GM10847 (cell line): ENCODE results near the gene ISG20.

Source experiments
- POLR2A ChIP-seq: IDR thresholded peaks from 2 replicates; pipeline ENCODE4 v1.6.1; 2011; ENCODE audit not compliant: insufficient read length; ENCODE audit errors: extremely low read depth

ISG20 gene

GRCh38 chr15:88638626-88639372 is at the start of gene ISG20:
ISG20 (plus strand) TSS chr15:88639016; CDS start chr15:88639367, 351 bp downstream.
- TF ChIP-seq POLR2A: peak; percentile 96

DNA sequence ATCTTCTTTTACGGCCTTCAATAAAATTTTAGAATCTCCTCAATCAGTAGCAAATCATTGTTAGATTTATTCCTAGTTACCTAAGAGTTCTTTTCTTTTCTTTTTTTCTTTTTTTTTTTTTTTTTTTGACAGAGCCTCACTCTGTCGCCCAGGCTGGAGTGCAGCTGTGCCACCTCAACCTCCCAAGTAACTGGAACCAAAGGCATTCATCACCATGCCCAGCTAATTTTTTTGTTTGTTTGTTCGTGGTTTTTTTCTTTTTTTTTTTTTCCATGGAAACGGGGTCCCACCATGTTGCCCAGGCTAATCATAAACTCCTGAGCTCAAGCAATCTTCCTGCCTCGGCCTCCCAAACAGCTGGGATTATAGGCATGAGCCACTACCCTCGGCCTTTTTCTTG is 48.1 kb upstream of the ISG20 start:
- no peak for TF ChIP-seq POLR2A

GRCh38 chr15:88591384-88591783 is 47.4 kb upstream of the ISG20 start:
- TF ChIP-seq POLR2A: no peak

GRCh38 chr15:88603885-88604284 is 34.9 kb upstream of the ISG20 start:
- TF ChIP-seq POLR2A: no peak

- no peak for TF ChIP-seq POLR2A
Measured at GRCh38 chr15:88604381-88605188, 34.2 kb upstream of the ISG20 start.

GRCh38 chr15:88605189-88606069 is 33.4 kb upstream of the ISG20 start:
- no peak for TF ChIP-seq POLR2A

- no peak for TF ChIP-seq POLR2A
Measured at GRCh38 chr15:88606070-88606794, 32.6 kb upstream of the ISG20 start.

DNA sequence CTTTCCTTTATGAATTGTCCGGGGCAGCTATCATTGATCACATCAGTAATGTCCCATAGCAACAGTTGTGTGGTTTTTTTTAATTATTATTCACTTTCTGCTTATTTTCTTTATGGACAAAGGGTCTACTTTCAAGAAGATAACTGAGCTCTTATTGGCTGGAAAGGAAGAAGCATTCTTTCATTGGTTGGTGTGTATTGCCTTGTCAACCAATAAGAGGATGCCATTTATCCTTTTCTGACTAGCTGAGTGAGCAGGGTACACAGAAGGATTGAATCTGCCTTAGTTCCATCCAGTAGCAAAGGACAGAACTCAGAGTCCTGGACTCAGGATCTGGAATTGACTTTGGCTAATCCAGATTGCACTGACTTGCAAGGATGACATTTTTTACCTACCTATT is 30.9 kb upstream of the ISG20 start:
- no peak for TF ChIP-seq POLR2A

DNA sequence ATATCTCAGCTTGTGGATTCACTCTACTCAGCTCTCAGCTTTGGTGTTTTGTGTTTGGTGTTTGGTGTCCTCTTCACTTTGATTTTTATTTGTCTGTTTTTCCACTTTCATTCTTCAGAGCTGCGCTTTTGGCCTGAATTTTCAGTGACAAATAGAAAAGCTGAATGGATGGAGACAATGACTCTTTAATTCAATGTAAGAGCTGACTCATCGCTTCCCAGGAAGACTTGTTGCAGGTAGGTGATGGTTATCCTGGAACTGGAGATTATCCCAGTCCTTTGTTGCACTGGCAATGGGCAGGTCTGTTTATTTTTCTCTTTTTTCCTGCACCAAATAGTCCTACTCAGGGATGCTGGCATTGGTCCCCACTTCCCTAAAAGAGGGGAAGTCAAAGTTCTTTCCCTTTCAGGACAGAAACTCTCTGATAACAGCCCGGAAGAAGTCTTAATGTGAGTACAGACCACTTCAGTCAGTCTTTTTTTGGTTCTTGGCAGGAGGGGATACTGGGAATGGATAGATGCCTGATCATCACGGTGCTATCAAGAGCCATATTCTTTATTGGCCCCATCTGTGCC is 30.1 kb upstream of the ISG20 start:
- no peak for TF ChIP-seq POLR2A

- no peak for TF ChIP-seq POLR2A
Measured at GRCh38 chr15:88609344-88610090, 29.3 kb upstream of the ISG20 start.

DNA sequence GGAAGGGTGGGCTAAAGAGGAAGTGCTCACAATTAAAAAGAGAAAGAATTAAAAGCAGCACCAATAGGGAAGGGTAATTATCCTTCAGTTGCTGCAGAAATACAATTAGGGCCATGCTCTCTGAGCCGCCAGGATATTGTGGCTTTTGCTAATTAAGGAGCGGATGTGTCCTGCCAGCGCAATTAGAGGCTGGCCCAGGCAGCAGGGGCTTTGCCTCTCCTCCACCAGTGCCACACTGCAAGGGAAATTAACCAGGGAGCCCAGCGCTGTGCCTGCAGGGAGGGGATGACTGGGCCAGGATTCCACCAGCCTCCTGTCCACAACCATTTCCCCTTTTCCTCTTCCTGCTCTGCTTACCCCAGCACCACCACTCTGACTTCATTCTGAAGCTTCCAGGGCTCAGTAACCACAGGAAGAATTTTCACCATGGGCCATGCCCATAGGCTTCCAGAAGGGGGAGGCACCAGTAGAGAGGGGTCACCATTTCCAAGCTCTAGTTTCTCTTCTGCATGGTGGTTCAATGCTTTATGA is 28.1 kb upstream of the ISG20 start:
- TF ChIP-seq POLR2A: no peak

GRCh38 chr15:88612186-88612796 is 26.5 kb upstream of the ISG20 start:
- TF ChIP-seq POLR2A: no peak

GRCh38 chr15:88613074-88613944 is 25.5 kb upstream of the ISG20 start:
- TF ChIP-seq POLR2A: no peak
